ENCODE results near the gene TLK1.
"Not testable (repeated sequence)": the region's sequence is repeated elsewhere in the genome, so short reads cannot be mapped to it uniquely, and the experiment has no call there.

Gene TLK1

DNA sequence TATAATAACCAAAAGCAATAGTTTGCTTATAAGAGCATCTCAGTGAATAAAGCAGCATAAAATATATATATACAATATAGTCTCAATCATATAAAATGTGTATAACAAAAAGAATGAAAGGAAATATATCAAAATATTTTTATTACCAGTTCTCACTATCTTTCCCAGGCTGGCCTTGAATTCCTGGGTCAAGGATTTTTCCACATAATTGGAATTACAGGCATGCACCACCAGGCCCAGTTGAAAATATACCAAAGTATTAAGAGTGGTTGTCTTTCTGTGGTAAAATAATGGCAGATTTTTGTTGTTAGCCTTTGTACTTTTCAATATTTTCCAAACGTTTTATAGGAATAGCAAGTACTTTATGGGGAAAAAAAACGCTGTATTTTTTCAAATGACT, 8.6 kb upstream of the TLK1 start:
- no peak for DNase-seq (ENCODE audit: low read depth)

DNA sequence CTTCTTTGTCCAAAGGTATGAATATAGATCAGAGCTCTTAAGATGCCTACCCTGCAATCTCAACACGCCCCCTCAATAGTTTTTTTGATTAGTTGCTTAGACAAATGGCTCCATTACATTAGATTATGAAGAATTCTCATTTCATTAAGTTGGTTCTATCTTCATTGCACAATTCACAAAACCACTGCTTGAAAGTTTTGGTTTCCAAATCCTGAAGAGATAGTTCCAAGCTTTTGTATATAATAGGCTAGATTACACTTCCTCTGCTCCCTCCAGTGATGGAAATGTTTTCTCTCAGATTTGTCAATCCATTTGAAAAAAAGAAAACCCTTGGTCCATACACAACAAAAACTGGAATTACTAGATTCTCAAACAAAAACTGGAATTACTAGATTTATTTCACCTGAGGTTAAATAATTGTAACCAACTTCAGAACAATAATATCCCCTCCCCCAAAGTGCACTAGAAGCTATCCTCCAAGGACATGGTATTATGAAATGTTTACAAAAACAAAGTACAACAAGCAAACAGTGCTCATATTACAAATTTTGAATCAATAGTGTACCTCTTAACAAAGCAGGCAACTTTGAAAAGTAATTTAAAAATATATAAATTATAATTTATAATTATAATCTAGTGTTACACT, 6.8 kb upstream of the TLK1 start:
- DNase-seq (ENCODE audit: low read depth), result no peak

DNA sequence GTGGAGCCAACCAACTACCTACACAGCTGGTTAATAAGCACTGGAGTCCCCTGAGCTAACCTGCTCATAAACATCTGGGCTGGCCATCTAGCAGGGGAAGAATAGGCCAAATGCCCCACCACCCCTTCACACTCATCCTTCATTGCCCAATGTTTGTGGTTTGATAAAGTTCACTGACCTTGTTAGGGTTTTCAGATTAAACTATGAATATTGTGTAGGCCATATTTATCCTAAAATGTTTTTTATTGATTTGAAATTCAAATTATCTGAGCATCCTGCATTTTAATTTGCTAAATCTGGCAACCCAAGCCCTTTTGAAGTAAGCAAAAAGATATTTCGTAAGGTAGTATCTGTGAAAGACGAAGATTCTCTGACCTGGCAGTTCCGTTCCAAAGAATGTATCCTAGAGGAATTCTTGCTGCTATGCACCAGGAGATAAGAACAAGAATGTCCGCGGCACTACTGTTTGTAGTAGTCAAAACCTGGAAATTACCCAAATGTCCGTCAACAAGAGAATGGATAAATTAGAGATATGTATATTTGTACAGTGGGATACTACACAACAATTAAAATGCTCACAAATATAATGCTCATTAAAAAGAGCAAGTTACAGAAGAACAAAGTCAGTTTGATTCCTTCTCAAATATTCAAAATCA, 5.8 kb upstream of the TLK1 start:
- DNase-seq (ENCODE audit: low read depth), result no peak

DNA sequence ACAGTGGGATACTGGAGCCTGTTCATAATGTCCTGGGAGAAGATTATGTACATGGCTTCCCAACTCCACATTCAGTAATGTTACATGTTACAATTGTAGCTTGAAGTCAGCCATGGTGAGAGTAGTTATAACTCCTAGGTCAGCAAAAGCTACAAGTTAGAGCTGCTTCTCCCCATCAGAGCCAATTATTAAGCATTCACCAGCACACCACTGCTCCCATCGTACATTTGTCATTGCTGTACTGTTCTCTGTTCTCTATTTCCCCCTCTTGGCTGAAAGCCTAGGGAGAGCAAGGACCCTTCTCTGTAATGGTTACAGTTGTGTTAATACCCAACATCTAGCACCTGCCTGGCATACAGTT, 5.3 kb upstream of the TLK1 start:
- no peak for DNase-seq (ENCODE audit: low read depth)

DNA sequence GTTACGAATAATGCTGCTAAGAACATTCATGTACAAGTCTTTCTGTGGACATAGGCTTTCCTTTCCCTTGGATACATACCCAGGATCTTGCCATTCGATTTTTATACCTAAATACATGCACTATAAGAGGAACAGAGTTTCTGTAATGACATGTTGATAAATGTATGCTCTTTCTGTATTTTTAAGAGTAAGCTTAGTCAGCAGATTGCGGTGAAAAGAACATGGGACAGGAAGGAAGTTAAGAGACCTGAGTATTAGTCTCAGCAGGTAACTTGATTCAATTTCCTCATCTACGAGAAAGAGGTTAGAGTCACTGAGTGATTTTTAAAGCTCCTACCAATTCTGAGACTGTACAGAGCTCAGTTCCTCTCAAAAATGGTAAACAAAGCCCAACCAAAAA, 2.6 kb upstream of the TLK1 start:
- DNase-seq (ENCODE audit: low read depth), result no peak

DNA sequence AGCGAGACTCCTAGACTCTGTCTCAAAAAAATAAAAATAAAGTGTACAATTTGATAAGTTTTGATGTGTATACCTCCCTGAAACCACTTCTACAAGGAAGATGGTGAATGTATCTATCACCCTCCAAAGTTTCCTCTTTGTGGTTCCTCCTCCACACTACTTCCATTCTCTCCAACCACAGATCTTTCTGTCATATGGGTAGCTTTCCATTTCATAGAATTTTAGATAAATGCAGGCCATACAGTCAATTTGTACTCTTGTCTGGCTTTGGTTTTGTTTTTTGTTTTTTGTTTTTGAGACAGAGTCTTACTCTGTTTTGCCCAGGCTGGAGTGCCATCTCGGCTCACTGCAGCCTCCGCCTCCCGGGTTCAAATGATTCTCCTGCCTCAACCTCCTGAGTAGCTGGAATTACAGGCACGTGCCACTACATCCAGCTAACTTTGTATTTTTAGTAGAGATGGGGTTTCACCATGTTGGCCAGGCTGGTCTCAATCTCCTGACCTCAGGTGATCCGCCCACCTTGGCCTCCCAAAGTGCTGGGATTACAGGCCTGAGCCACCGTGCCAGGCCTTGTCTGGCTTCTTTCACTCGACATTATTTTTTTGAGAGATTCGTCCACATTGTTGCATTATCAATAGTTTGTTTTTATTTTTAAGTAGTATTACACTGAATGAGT, 2.0 kb upstream of the TLK1 start:
- not testable (repeated sequence) for DNase-seq (ENCODE audit: low read depth)

DNA sequence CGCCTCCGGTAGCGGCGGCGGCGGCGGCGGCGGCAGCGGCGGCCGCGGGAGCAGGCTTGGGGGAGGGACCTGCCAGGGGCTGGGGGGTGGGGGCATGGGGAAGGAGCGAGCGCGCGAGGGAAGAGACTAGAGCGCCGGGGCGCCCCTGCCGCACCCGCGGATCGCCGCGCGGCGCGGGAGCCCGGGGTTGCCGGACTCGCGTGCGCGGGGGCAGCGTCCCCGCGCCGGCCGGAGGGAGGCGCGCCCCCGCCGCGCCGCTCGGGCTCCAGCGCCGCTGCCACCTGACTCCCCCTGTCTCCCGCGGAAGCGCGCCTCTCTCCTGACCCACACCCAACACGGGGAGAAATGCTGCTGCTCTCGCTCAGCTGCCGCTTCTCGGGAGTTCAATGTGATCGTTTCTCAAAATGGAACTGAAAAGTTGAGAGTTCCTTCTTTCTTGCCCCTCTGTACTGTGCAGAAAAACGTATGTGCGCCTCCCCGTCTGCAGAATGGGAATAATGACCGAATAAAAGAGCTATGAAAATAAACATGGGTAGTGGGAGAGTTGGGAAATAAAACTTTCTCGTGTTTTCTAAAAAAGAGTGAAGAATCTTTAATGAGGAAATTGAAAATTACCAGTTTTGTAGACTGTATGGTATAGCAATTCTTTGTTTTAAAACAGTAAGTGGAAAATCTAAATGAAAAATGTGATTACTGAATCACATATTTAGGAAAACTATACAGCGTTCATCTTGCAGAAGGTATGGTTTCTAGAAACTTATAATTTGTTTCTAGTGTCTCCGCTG, 455 bp upstream of the TLK1 start:
- DNase-seq (ENCODE audit: low read depth), result peak; percentile 8

DNA sequence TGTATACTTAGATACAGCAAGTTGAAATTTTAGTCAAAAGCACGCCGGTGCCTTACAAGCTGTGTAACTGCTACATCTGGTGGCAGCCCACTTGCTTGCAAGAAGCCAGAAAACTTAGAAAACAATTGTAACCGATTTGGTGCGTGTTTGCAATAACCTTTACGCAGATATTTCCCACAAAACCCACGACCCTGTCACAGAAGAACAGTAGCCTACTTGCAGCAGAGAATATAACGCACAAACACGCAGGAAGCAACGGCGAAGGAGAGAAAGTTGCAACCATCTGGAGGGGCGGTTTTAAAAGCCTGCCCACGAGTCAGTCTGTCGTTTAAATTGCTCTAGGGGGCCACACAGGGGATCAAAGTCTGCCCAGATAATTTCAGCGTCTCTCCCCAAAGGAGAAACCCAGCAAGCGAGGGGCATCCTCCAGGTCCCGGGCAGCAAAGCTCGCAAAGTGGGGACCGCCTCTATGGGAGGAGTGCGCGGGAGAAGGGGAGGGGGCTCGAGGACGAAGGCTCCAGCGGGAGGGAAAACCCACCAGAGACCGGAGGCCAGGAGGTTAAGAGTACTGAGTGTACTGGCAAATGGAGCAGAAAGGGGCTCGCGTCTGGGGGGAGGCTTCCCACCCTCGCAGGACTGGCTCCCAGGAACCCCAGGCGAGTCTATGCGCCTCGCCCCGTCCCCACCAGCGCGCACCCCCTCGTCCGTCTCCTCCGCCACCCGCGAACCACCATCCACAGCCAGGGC, 1.1 kb downstream of the TLK1 start:
- peak; percentile 7 for DNase-seq (ENCODE audit: low read depth)

DNA sequence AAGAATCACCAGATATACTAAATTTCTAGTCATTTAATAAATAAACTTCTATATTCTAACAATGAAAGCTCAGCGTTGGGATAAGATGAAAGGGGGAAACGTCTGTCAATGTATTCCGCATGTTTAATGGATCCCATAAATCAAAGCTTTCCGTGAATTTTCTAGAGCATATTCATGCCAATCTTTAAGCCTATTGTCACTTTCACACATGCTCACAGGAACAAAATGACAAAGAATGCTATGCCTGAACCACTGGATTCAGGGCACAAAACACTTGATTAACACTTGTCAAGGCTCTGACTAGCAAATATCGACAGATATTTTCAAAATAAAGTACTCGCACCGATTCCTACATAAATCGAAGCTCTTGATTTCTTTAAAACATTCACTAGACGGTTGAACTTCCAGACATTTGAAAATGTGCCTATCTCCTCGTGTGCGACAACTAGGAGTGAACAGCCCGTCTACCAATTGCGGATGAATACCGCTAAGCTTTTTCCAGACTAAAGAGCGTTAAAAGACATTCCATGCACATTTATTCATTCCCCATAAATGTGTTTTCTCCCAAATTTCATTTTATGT, 1.8 kb downstream of the TLK1 start:
- peak; percentile 5 for DNase-seq (ENCODE audit: low read depth)

DNA sequence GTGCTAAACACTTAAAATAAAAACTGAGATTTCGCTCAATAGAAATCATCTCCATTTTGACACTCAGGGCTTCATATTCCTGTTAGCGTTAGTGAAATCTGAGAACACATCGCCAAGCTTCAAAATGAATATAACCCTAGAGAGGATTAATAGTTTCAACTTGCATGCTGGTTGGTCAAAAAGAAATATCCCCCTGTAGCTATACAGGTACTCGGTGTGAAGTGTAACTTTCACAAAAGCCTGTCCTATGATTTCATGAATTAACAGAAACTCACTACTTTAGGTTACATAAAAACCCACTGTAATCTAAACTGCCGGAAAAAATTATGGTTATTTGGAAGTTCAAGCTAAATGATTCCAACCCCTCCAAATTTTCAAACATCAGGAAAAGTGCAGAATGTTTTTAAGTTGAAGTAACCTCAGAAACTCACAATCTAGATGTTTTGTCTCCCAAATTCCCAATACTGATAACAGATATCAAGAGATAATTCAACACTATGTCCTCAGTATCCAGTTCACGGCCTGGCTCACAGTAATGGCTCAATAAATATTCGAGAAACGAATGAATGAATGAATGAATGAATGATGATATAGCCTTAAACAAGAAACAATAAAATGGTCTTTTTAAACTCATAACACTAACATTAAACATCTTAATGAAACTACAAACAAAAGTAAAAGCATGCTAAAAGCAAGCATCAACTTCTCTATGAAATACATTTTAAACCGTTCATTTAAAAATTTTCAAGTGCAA, 2.5 kb downstream of the TLK1 start:
- DNase-seq (ENCODE audit: low read depth), result no peak

DNA sequence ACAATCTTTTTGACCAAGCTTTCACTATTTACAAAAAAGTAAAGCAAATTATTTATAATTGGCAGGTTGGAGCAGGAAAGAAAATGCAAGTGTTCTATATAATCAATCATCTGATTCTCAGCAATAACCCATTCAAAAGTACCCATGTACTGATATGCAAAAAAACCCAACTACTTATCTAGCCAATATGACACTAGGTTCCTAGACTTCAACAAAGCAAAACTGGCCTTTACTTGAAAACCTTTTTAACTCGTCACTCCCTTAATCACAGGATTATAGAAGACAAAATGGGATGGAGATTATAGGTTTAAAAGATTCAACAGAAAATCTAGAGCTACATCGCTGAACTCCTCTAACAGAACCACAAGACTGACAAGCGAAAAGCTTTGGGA, 3.6 kb downstream of the TLK1 start:
- no peak for DNase-seq (ENCODE audit: low read depth)

DNA sequence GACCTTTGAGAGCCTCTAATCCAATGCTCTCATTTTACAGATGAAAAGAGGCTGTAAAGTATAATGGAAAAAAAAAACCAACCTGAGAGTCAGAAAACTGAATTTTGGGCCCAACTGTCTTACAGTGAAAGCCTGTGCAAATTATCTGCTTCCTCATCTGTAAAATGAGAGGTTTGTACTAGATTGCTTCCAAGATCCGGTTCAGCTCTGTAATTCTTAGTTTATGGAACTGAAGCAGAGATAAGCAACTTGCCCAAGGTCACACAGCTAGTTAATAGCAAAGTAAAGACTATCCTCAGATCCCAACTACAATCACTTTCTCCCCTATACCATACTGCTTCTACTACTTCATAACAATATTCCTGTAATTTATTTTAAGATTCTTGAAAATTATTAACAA, 6.3 kb downstream of the TLK1 start:
- DNase-seq (ENCODE audit: low read depth), result no peak

DNA sequence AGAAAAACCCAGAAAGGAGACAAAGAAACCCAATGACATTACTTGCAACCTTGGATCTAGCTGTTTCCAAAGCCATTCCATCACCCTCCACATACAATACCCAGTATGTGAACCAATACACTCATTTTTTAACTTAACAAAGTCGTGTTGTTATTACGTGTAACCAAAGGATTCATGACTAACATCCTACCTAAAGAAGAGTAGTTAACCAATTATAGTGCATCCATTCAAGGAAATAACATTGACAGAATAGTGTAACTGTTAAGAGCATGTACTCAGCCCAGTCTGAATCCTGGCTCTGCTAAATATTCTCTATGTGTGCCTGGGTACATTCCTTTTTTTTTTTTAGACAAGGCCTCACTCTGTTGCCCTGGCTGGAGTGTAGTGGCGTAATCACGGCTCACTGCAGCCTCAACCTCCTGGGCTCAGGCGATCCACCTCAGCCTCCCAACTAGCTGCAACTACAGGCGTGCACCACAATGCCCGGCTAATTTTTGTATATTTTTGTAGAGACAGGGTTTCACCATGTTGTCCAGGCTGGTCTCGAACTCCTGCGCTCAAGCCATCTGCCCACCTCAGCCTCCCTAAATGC, 9.9 kb downstream of the TLK1 start:
- no peak for DNase-seq (ENCODE audit: low read depth)

DNA sequence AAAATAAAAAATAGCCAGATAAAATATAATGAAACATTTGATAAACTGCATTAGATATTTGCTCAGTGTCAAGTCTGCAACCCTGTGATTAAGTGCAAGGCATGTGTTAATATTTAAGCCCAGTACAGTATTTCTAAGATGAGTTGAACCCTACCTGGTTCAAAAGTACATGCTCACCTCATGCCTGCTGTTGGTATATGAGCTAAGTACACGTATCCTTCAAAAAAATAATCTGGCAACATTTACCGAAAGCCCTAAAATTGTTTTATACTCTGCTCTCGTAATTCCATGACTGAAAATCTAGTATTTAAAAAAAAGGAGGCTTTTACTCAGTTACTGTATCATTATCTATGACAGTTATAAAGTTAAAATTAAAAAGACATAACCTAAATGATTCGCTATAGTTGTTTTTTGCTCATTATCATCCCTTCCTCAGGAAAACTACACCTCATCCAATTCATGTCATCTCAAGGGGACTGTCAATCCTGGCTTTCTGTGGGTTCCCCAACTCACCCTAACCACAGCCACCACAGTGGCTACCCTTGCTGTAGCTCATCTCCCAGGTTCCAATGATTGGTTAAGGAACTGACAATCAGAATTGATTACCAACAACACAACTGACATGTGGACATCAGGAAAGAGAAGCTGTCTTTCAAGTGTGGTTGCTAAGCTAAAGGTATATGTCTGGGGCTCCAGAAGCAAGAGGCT, 10.6 kb downstream of the TLK1 start:
- no peak for DNase-seq (ENCODE audit: low read depth)

DNA sequence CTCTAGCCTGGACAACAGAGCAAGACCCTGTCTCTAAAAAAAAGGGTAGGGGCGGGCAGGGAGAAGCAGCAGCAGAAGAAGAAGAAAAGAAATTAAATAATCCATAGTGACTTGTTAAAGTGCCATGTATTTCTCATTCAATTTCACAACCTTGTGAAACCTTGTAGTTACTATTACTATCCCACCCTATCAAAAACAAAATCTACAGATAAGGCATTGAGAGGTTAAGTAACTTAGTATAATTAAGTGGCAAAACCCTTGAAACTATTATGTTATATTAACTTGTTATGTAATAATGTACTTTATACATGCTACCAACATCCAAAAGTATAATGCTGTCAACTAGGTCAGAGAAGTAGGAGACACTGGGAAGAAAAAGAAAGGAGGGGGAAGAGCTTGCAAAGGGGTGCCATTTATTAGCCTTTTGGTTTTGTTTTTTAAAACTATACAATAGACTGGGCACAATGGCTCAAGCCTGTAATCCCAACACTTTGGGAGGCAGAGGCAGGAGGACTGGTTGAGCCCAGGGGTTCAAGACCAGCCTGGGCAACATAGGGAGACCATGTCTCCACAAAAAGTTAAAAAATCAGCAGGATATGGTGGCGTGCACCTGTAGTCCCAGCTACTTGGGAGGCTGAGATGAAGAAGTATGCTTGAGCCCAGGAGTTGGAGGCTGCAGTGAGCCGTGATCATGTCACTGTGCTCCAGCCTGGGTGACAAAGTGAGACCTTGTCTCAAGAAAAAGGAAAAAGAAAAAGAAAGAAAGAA, 11.3 kb downstream of the TLK1 start:
- DNase-seq (ENCODE audit: low read depth), result no peak

DNA sequence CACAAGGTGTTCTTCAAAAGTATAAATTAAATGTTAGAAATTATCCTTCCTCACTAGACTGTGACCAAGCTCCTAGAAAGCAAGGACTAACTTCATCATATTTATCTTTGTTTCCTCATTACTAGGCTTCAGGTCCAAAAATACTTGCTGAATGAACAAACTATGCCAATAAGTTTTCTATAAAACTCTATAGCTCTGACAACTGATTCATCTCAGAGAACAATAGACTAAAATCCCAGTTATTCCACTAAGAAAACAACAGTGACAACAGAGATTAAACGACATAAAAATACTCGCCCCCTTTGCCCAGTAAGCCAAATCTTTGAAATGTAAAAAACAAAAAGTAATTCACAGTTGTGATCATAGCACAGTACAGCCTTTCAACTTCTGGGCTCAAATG, 13.6 kb downstream of the TLK1 start:
- DNase-seq (ENCODE audit: low read depth), result no peak

DNA sequence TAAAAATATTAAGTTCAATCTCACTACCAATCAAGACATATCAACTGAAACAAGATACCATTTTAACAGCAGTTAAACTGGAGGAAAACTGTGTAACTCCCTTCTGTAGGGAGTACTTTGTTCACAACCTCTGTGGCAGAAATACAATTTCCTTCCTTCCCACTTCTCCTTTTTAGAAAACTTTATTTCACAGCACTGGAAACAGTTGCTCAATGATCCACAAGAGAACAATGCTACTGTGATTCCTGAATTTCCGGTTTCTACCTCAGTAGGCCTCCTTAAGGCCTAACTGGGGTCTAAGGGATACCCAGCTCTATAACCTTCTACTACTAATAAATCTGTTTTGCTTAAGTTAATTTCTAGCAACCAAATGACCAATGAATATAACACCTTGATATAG, 14.1 kb downstream of the TLK1 start:
- DNase-seq (ENCODE audit: low read depth), result no peak

DNA sequence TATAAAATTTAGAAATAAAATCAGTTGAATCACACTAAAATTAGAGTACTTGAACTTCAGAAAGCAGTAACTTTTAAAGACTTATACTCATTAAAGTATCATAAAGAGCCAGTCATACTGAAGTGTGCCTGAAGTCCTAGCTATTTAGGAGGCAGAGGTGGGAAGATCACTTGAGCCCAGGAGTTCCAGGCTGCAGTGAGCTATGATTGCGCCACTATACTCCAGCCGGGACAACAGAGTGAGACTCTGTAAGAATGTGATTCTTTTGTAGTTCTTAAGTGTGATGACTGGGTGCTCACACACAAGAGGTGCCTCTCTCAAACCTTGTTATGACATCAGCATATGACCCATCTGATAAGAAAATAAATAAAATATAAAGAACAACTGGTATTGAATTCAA, 14.6 kb downstream of the TLK1 start:
- no peak for DNase-seq (ENCODE audit: low read depth)

DNA sequence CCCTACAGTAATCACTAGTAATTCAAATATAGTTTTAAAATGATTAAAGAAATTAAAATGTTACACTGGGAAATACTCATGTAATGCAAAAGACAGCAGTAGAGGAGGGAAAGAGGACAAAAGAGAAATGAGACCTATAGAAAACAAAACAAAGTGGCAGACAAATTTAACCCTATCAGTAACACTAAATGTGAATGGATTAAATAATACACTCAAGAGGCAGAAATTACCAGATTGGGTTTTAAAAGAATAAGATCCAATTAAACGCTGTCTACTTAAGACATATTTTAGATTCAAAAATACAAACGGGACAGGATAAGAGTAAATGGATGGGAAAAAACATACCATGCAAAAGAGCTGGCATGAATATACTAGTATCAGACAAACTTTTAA, 17.0 kb downstream of the TLK1 start:
- DNase-seq (ENCODE audit: low read depth), result no peak
